Ovary (tissue), 9 donors: ENCODE measurements around the gene TOR1B. TPM values are rescaled to one million over a fixed set of nuclear protein-coding genes. Genes with fewer than 3 reads are reported as not detected.

Source experiments
- DNase-seq, 5 donors: peaks; one replicate each; pipeline ENCODE4 v3.0.0-alpha.2; 2019 to 2020
- H3K27ac ChIP-seq, 2 donors: fragments of 200-600 bp; one replicate each; pipeline versions ENCODE4 v1.5.1 to v1.8.0; 2019 to 2022
- H3K27me3 ChIP-seq: fragments of 200-600 bp; one replicate; pipeline ENCODE4 v1.8.0; 2022
- H3K36me3 ChIP-seq: fragments of 200-600 bp; sonication (generic); one replicate; pipeline ENCODE4 v1.5.1; 2019
- H3K4me1 ChIP-seq: one replicate; pipeline ENCODE4 v1.8.1; 2013; ENCODE audit warnings: mild to moderate bottlenecking, moderate library complexity; ENCODE audit not compliant: insufficient read depth
- H3K4me3 ChIP-seq: fragments of 200-600 bp; sonication (generic); one replicate; pipeline ENCODE4 v1.5.1; 2017
- H3K9me3 ChIP-seq, 2 donors: fragments of 200-600 bp in 1 of 2; sonication (generic) in 1 of 2; one replicate each; pipeline versions ENCODE4 v1.5.1 to v1.8.1; 2013 to 2019; ENCODE audit warnings: mild to moderate bottlenecking in 1 of 2, moderate library complexity in 1 of 2
- CTCF ChIP-seq, 3 donors: fragments of 450-650 bp in 2 of 3; fragments of 200-600 bp in 1 of 3; IDR thresholded peaks; one replicate each; pipeline versions ENCODE4 v1.5.1 to v1.8.0; 2016 to 2022; ENCODE audit warnings: antibody characterized with exemption in 3 of 3, mild to moderate bottlenecking in 1 of 3
- EP300 ChIP-seq: sonication (generic); formaldehyde crosslinking; IDR thresholded peaks from one replicate; pipeline ENCODE4 v1.6.1; 2017; ENCODE audit warnings: antibody characterized with exemption
- POLR2A ChIP-seq: fragments of 450-650 bp; IDR thresholded peaks from one replicate; pipeline ENCODE4 v1.6.1; 2017; ENCODE audit warnings: antibody characterized with exemption, mild to moderate bottlenecking, moderate library complexity
- WGBS, 3 donors: extraction: QIAGEN DNeasy Blood & Tissue Kit in 1 of 3; methylation state at CpG; one replicate each; pipeline versions ENCODE4 v1.1.5 to v1.1.7; 2013 to 2017; 5-methylcytosine and 5-hydroxymethylcytosine counted together
- intact Hi-C, 4 donors: fragments of 100-400 bp; cut with DNase I; formaldehyde crosslinking; loops; one replicate each; pipeline versions ENCODE4 v1.11.0 to v1.15.1; 2022 to 2023
- polyA plus RNA-seq, 2 donors: library from polyadenylated mRNA; stranded (reverse); fragments of 200-250 nt in 1 of 2; fragments of 350-450 nt in 1 of 2; fragmentation: Illumina TruSeq in 1 of 2; extraction: RNeasy Lipid Tissue Mini Kit (QIAGEN cat#74804) in 1 of 2; gene quantifications; one replicate each; pipeline ENCODE4 v1.2.3, GENCODE V29; 2013 to 2014
- total RNA-seq, 7 donors: library from RNA; depleted of rRNA in 2 of 7; stranded (reverse); fragments of >200 nt in 2 of 7; fragmentation: NEBNext Ultra II Directional in 3 of 7; extraction: Animal tissue kit (Norgen Biotek cat#: 25700) in 3 of 7; gene quantifications; one replicate each; pipeline versions ENCODE4 v1.1.0 to v1.2.4, GENCODE V29; 2016 to 2023
- donor health status: DM: no; HTN: no; CAD: no; lungs with moderate emphysema.
- donor health status: DM: no; HTN: no; CAD: no.
- donor health status: Bipolar disorder and iron deficiency.
- donor health status: DM: yes; HTN: yes; CAD: no.
- donor health status: DM: no; HTN: no; CAD: no.
- donor health status: DM: yes; HTN: yes; CAD: no.

Gene TOR1B
- total and polyA plus RNA-seq, 9 donors, result 12.2 to 27.5 (median 16.9) TPM

- Histone ChIP-seq H3K27ac (no peak overlapping the region), H3K36me3 (no peaks in the 10 kb centered on the region), H3K4me1 (no peaks in the 10 kb centered on the region), H3K9me3 (no peaks in the 10 kb centered on the region), H3K27me3 (no peaks in the 10 kb centered on the region), H3K4me3 (no peak overlapping the region)
- intact Hi-C loops, result no loop called here
- no peak for DNase-seq
- no peak for TF ChIP-seq CTCF (IDR thresholded peaks at IDR 0.05)
- no peak for TF ChIP-seq EP300
- no peak for TF ChIP-seq POLR2A
- WGBS, 3 donors, result 73 to 81% (median 79%) methylated on average over 17 of the region's 17 CpGs
Measured at GRCh38 chr9:129801504-129801903, 1.5 kb upstream of the TOR1B start.

- Histone ChIP-seq H3K9me3 (no peaks in the 10 kb centered on the region), H3K36me3 (no peaks in the 10 kb centered on the region), H3K27ac (peak overlapping the region in 1 of 2 donors; percentile 66), H3K4me3 (peak overlapping the region; percentile 90), H3K27me3 (no peaks in the 10 kb centered on the region), H3K4me1 (no peaks in the 10 kb centered on the region)
- 0 to 2% (median 1%) methylated on average over 14 of the region's 14 CpGs for WGBS, 3 donors
- intact Hi-C loops, result no loop called here
- TF ChIP-seq EP300 (no peak), POLR2A (no peak), CTCF (IDR thresholded peaks at IDR 0.05) (no peak)
- no peak for DNase-seq
Measured at GRCh38 chr9:129803676-129804060, 684 bp downstream of the TOR1B start.

- H3K27ac ChIP-seq, result no peak overlapping the region
- no peaks in the 10 kb centered on the region for H3K36me3 ChIP-seq
Measured at GRCh38 chr9:129806061-129806460, 3.1 kb downstream of the TOR1B start.

GRCh38 chr9:129809346-129809745 lies 6.4 kb downstream of the TOR1B start:
- Histone ChIP-seq H3K36me3 (no peaks in the 10 kb centered on the region), H3K4me1 (no peaks in the 10 kb centered on the region), H3K27ac (no peak overlapping the region), H3K4me3 (no peak overlapping the region), H3K9me3 (no peaks in the 10 kb centered on the region), H3K27me3 (no peaks in the 10 kb centered on the region)
- no peak for DNase-seq
- TF ChIP-seq CTCF (IDR thresholded peaks at IDR 0.05), result no peak
- no peak for TF ChIP-seq POLR2A
- no peak for TF ChIP-seq EP300
- intact Hi-C loops, result no loop called here
- whole genome bisulfite sequencing, 3 donors, result 87 to 92% (median 90%) methylated on average over 11 of the region's 11 CpGs

More at GRCh38 chr9:129806061-129806460, 3.1 kb downstream of the TOR1B start:
- DNase-seq, result no peak
- H3K27me3 ChIP-seq, result no peaks in the 10 kb centered on the region
- H3K4me1 ChIP-seq, result no peaks in the 10 kb centered on the region
- no peak overlapping the region for H3K4me3 ChIP-seq
- WGBS, 3 donors, result 64 to 83% (median 73%) methylated on average over 4 of the region's 4 CpGs
- H3K9me3 ChIP-seq, result no peaks in the 10 kb centered on the region
- intact Hi-C loops, result no loop called here
- TF ChIP-seq EP300 (no peak), POLR2A (no peak), CTCF (IDR thresholded peaks at IDR 0.05) (no peak)
